ENCODE results near the gene ZNF217.

The ZNF217 gene

GRCh38 chr20:53594068-53595017 lies 704 bp upstream of the ZNF217 start:
- peak; percentile 90 for TF ChIP-seq USF1 (IDR thresholded peaks at IDR 0.05)
- peak; percentile 81 for TF ChIP-seq ZBTB7A (IDR thresholded peaks at IDR 0.05; ENCODE audit: low read depth)
- TF ChIP-seq NFIC (IDR thresholded peaks at IDR 0.05) = no peak
- TF ChIP-seq MAX (IDR thresholded peaks at IDR 0.05) = no peak
- no peak for TF ChIP-seq TAF1 (IDR thresholded peaks at IDR 0.05; ENCODE audit: low read depth)

- no peak for TF ChIP-seq TEAD4 (IDR thresholded peaks at IDR 0.05)
- no peak for TF ChIP-seq TCF12 (IDR thresholded peaks at IDR 0.05; ENCODE audit: low read depth)
- no peak; the same call in 1 of the 2 replicates for TF ChIP-seq ZBTB7A (IDR thresholded peaks at IDR 0.05; ENCODE audit: low read depth)
- no peak for TF ChIP-seq USF1 (IDR thresholded peaks at IDR 0.05)
- TF ChIP-seq TAF1 (IDR thresholded peaks at IDR 0.05; ENCODE audit: low read depth) = 0 out of 2 replicates have a peak, but pooled peaks have one; percentile 12
Measured at GRCh38 chr20:53592992-53593465, 610 bp downstream of the ZNF217 start.

GRCh38 chr20:53586640-53587039 lies 7.0 kb downstream of the ZNF217 start:
- TF ChIP-seq RAD21 (IDR thresholded peaks at IDR 0.05; ENCODE audit: low read depth) (no peak), CREB1 (IDR thresholded peaks at IDR 0.05; ENCODE audit: low read depth) (no peak), TCF12 (IDR thresholded peaks at IDR 0.05; ENCODE audit: low read depth) (no peak), EGR1 (IDR thresholded peaks at IDR 0.05) (no peak), MAX (IDR thresholded peaks at IDR 0.05) (no peak), TAF1 (IDR thresholded peaks at IDR 0.05; ENCODE audit: low read depth) (no peak), EP300 (IDR thresholded peaks at IDR 0.05; ENCODE audit: borderline replicate concordance) (no peak), FOXM1 (IDR thresholded peaks at IDR 0.05; ENCODE audit: borderline replicate concordance, low read depth) (no peak), TEAD4 (IDR thresholded peaks at IDR 0.05) (no peak), REST (IDR thresholded peaks at IDR 0.05; ENCODE audit: low read depth) (no peak)

GRCh38 chr20:53582574-53583351 lies 10.9 kb downstream of the ZNF217 start:
- no peak for TF ChIP-seq REST (IDR thresholded peaks at IDR 0.05; ENCODE audit: low read depth)
- TF ChIP-seq EGR1 (IDR thresholded peaks at IDR 0.05) = no peak
- no peak for TF ChIP-seq EP300 (IDR thresholded peaks at IDR 0.05; ENCODE audit: borderline replicate concordance)
- TF ChIP-seq YY1 (IDR thresholded peaks at IDR 0.05; ENCODE audit: low read depth) = no peak
- TF ChIP-seq CEBPB (IDR thresholded peaks at IDR 0.05) = no peak
- no peak for TF ChIP-seq RAD21 (IDR thresholded peaks at IDR 0.05; ENCODE audit: low read depth)
- TF ChIP-seq TEAD4 (IDR thresholded peaks at IDR 0.05) = no peak
- TF ChIP-seq TAF1 (IDR thresholded peaks at IDR 0.05; ENCODE audit: low read depth) = no peak
- no peak for TF ChIP-seq USF1 (IDR thresholded peaks at IDR 0.05)
- TF ChIP-seq MAX (IDR thresholded peaks at IDR 0.05) = no peak
- TF ChIP-seq NFIC (IDR thresholded peaks at IDR 0.05) = no peak
- no peak for TF ChIP-seq TCF12 (IDR thresholded peaks at IDR 0.05; ENCODE audit: low read depth)
- no peak for TF ChIP-seq ZBTB7A (IDR thresholded peaks at IDR 0.05; ENCODE audit: low read depth)
- TF ChIP-seq FOXM1 (IDR thresholded peaks at IDR 0.05; ENCODE audit: borderline replicate concordance, low read depth) = no peak
- no peak for TF ChIP-seq CREB1 (IDR thresholded peaks at IDR 0.05; ENCODE audit: low read depth)

GRCh38 chr20:53582251-53582570 lies 11.4 kb downstream of the ZNF217 start:
- TF ChIP-seq USF1 (IDR thresholded peaks at IDR 0.05) (no peak), FOXM1 (IDR thresholded peaks at IDR 0.05; ENCODE audit: borderline replicate concordance, low read depth) (no peak), EGR1 (IDR thresholded peaks at IDR 0.05) (no peak), CEBPB (IDR thresholded peaks at IDR 0.05) (no peak), MAX (IDR thresholded peaks at IDR 0.05) (no peak), RAD21 (IDR thresholded peaks at IDR 0.05; ENCODE audit: low read depth) (no peak), TEAD4 (IDR thresholded peaks at IDR 0.05) (no peak), REST (IDR thresholded peaks at IDR 0.05; ENCODE audit: low read depth) (no peak), CREB1 (IDR thresholded peaks at IDR 0.05; ENCODE audit: low read depth) (no peak), TAF1 (IDR thresholded peaks at IDR 0.05; ENCODE audit: low read depth) (no peak), TCF12 (IDR thresholded peaks at IDR 0.05; ENCODE audit: low read depth) (no peak), EP300 (IDR thresholded peaks at IDR 0.05; ENCODE audit: borderline replicate concordance) (no peak)

Data from Ishikawa (cell line).